Osteocyte (in vitro differentiated cells): ENCODE results near the gene PACSIN2. TPM values are rescaled to one million over a fixed set of nuclear protein-coding genes. Genes with fewer than 3 reads are reported as not detected.

Source experiments
- DNase-seq: peaks from one replicate; pipeline ENCODE4 v3.0.0; 2021; ENCODE audit warnings: mixed read lengths; ENCODE audit not compliant: unreplicated experiment; ENCODE audit errors: extremely low spot score
- H3K27ac Mint-ChIP-seq: one replicate; pipeline ENCODE4 v1.8.0; 2021; ENCODE audit warnings: mild to moderate bottlenecking, mixed read lengths; ENCODE audit not compliant: unreplicated experiment
- H3K27me3 Mint-ChIP-seq: one replicate; pipeline ENCODE4 v1.8.0; 2021; ENCODE audit warnings: mixed read lengths; ENCODE audit not compliant: unreplicated experiment
- H3K36me3 Mint-ChIP-seq: one replicate; pipeline ENCODE4 v1.8.0; 2021; ENCODE audit warnings: mixed read lengths; ENCODE audit not compliant: unreplicated experiment
- H3K4me1 Mint-ChIP-seq: one replicate; pipeline ENCODE4 v1.8.0; 2021; ENCODE audit warnings: mixed read lengths; ENCODE audit not compliant: unreplicated experiment
- H3K4me3 Mint-ChIP-seq: one replicate; pipeline ENCODE4 v1.8.0; 2021; ENCODE audit warnings: mild to moderate bottlenecking, moderate library complexity, mixed read lengths; ENCODE audit not compliant: unreplicated experiment
- H3K9me3 Mint-ChIP-seq: one replicate; pipeline ENCODE4 v1.8.0; 2021; ENCODE audit warnings: mixed read lengths; ENCODE audit not compliant: unreplicated experiment
- CTCF ChIP-seq: fragments of 200-600 bp; sonication (generic); IDR thresholded peaks from 2 replicates; pipeline ENCODE4 v1.5.0; 2021; ENCODE audit warnings: antibody characterized with exemption, mild to moderate bottlenecking, moderate library complexity
- total RNA-seq: library from RNA; stranded (reverse); gene quantifications from 2 replicates; pipeline ENCODE4 v1.2.1, GENCODE V29; 2021

Gene PACSIN2
- total RNA-seq, 1 donor from 2014 or later = 51.7 TPM

- H3K9me3 Mint-ChIP-seq = no peaks in the 10 kb centered on the region
- peaks cover 2% of the 10 kb centered on the region for H3K36me3 Mint-ChIP-seq
- peaks cover 32% of the 10 kb centered on the region for H3K4me1 Mint-ChIP-seq
- no peak for TF ChIP-seq CTCF
- H3K4me3 Mint-ChIP-seq = no peak overlapping the region
- no peak for DNase-seq
- H3K27me3 Mint-ChIP-seq = no peaks in the 10 kb centered on the region
- peak overlapping the region; percentile 42 for H3K27ac Mint-ChIP-seq
These were observed 154.0 kb downstream of the PACSIN2 start for GRCh38 chr22:42860968-42861367.

GRCh38 chr22:42857845-42858481 lies 157.0 kb downstream of the PACSIN2 start:
- peaks cover 2% of the 10 kb centered on the region for H3K36me3 Mint-ChIP-seq
- peak overlapping the region; percentile 51 for H3K4me3 Mint-ChIP-seq
- no peak for TF ChIP-seq CTCF
- H3K4me1 Mint-ChIP-seq = peaks cover 45% of the 10 kb centered on the region
- peak overlapping the region; percentile 66 for H3K27ac Mint-ChIP-seq
- no peaks in the 10 kb centered on the region for H3K9me3 Mint-ChIP-seq
- no peak for DNase-seq
- no peaks in the 10 kb centered on the region for H3K27me3 Mint-ChIP-seq

GRCh38 chr22:42856865-42857704 lies 157.9 kb downstream of the PACSIN2 start, which contains the start of gene ARFGAP3:
TSS of gene ARFGAP3 (minus strand) at chr22:42857273. CDS start at chr22:42857182, 91 bp downstream.
- Mint-ChIP-seq H3K9me3 (no peaks in the 10 kb centered on the region), H3K4me3 (peak within 1 kb of the TSS; percentile 90), H3K4me1 (peaks cover 43% of the 10 kb centered on the region), H3K27me3 (no peaks in the 10 kb centered on the region), H3K36me3 (peaks cover 2% of the 10 kb centered on the region), H3K27ac (peak within 1 kb of the TSS; percentile 95)
- TF ChIP-seq CTCF = no peak
- peak; percentile 99 for DNase-seq

GRCh38 chr22:42856179-42856864 lies 158.6 kb downstream of the PACSIN2 start:
- DNase-seq = no peak
- Mint-ChIP-seq H3K9me3 (no peaks in the 10 kb centered on the region), H3K27ac (peak overlapping the region; percentile 95), H3K27me3 (no peaks in the 10 kb centered on the region), H3K4me3 (peak overlapping the region; percentile 90), H3K36me3 (no peaks in the 10 kb centered on the region), H3K4me1 (peaks cover 39% of the 10 kb centered on the region)
- no peak for TF ChIP-seq CTCF
